Activated CD8-positive, alpha-beta memory T cell treated with anti-CD3 and anti-CD28 coated beads, Interleukin-2, amount 50 U/mL, for 24 hours (primary cell): ENCODE data around the gene TTC4.

ENCODE experiments used
- DNase-seq: peaks from one replicate; pipeline ENCODE4 v3.0.0-alpha.2; 2020; ENCODE audit errors: extremely low read depth

TTC4 gene, protein sequence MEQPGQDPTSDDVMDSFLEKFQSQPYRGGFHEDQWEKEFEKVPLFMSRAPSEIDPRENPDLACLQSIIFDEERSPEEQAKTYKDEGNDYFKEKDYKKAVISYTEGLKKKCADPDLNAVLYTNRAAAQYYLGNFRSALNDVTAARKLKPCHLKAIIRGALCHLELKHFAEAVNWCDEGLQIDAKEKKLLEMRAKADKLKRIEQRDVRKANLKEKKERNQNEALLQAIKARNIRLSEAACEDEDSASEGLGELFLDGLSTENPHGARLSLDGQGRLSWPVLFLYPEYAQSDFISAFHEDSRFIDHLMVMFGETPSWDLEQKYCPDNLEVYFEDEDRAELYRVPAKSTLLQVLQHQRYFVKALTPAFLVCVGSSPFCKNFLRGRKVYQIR

DNA sequence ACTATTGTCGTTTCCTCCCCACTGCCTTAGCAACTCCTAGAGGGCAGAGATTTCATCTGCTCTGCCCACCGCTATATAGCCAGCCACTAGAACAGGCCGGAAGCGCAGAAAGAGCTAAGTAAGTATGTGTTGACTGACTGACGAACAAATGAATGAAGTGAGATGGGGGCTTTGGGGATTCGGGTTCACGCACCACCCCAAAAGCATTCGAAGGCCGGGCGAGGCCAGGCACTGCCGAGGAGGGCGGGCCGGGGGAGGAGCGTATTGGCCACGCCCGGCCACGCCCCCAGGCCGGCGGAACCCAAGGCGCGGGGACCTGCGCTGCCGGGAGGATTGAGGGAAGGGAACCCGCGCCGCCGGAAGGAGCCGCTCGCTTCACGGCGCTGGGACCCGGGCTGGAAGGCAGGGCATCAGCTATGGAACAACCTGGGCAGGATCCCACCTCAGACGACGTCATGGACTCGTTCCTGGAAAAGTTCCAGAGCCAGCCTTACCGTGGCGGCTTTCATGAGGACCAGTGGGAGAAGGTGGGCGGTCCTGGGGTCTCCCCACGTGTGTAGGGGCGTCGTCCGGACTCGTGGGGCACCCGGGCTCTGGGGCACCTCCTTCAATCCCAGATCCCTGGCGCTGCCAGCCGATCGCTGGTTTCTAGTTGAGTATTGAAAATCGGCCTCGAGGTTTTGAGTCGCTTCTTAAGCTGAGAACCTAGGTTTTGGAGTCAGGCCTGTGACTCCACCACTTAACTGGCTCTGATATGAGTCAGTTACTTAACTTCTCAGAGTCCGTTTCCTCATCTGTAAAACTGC is at the start of gene TTC4:
TTC4 (plus strand) TSS at position 369 of the 806 bp plus-strand sequence; CDS start at position 417, 48 bp downstream.
- DNase-seq: peak; percentile 38

DNA sequence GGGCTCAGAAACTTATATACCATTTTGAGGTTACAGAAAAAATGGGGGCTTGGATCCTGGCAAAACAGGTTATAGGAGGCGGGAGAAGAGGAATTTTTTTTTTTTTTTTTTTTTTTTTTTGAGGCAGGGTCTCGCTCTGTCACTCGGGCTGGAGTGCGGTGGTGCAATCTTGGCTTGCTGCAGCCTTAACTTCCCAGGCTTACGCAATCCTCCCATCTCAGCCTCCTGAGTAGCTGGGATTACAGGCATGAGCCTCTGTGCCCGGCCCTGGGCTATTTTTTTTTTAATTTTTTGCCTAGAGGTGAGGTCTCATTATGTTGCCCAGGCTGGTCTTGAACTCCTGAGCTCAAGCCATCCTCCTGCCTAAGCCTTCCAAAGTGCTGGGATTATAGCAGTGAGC is 49.3 kb upstream of the TTC4 start:
- no peak for DNase-seq

DNA sequence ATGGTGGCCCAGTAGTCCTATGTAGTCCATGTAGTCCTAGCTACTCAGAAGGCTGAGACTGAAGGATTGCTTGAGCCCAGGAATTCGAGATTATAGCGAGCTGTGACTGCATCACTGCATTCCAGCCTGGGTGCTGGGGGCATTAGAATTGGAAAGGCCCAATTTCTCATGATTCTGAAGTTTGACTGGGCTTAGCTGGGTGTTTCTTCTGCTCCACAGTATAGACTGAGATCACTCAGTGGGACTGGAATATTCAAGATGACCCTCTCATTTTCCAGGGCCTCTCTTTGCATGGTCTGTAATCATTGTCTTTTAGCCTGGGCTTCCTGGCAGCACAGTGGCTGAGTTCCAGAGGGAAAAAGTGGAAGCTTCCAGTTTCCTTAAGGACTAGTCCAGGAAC is 47.9 kb upstream of the TTC4 start:
- no peak for DNase-seq

DNA sequence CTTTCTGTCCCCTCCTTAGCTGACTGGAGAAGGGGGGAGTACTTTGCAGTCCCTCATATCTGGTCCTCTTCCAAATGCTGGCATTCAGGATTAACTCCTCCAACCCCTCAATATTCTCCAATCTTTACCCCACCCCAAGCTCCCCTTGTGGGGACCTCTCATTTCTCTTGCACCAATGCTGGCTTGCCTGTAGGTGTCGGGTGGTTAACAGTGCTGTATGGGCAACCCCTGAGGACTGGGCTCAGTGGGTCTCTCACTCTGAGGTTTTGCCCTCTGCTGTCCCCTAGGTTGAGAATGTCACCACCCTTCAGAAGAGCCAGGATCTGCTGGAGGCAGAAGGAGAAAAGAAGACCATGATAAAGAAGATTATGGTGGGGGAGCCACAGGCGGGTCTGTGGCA is 47.1 kb upstream of the TTC4 start:
- no peak for DNase-seq

DNA sequence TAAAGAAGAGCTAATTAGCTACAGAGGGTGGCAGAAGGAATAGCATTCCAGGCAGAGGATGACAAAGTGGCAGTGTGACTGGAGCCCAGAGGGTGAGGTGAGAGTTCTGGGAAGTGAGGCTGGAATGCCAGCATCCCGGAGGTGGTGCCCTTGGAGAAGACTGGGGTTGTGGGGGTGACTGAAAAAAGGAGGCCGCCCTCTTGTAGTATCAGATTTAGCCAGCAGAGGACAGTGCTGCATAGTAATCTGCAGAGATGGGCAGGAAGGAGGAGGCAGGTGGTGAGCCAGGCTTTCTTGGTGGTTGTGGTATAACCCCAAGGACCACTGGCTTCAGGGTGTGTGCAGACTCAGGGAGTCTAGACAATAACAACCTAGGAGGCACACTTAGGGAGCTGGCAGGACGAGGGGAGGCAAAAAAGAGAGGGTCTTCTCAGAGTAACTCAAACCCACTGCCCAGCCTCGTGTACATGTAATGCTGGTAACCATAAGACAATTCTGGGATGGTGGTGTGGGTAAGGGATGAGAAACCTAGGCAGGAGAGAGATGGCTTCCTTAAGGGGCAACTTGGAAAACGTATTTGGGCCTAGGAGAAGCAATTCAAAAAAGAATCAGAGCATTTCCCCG is 43.6 kb upstream of the TTC4 start:
- peak; percentile 49 for DNase-seq

DNA sequence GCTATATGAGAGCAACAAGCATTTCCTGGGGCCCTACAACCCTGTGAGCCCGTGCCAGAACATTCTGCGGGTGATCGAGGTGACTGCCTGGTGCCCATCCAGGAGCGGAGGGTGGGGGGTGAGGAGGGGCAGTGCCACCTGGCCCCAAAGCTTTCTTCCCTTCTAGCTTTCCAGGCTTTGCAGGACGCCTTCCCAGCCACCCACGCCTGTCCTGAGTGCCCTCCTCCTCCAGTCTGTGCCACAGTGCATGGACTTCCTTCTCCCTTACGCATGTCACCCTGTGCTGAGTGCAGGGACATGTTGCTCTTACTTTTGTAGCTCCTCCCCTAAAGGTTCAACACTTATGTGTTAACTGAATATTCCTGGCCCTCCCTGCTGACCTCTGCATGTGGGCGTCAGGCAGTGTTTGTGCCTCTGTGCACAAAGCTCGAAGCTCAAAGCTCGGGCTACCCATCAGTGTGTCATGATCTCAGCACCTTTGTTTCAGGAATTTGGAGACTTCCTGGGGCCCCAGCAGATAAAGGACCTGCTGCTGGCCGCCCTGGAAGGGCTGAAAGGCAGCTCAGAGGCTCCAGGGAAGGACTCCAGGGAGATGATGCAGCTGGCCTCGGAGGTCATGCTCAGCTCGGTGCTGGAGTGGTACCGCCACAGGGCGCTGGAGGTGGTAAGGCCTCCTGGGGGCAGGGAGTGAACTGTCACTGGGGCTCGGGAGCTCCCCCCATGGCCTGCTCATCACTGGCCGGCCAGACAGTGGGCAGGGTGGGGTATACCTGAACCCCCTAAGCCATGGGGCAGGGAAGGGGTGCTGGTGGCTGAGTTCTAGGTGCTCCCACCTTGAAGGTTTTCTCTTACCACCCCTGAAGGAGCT is 36.7 kb upstream of the TTC4 start:
- no peak for DNase-seq

DNA sequence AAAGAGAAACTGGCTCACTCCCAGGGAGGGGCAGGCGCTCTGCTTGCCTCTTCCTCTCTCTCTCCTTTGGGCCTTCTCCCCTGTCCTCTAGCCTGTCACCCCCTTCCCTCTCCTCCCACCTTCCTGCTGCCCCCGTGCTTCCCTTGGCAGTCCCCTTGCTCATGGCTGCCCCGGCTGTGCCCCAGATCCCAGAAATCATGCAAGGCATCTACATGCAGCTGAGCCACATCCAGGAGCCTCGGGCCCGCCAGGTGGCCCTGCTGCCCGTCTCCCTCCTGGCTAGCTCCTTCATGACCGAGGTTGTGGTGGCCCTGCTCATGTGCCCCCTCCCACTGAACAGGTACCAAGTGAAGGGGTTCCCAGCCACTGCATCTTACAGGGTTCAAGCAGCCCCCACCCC is 36.0 kb upstream of the TTC4 start:
- DNase-seq: no peak

DNA sequence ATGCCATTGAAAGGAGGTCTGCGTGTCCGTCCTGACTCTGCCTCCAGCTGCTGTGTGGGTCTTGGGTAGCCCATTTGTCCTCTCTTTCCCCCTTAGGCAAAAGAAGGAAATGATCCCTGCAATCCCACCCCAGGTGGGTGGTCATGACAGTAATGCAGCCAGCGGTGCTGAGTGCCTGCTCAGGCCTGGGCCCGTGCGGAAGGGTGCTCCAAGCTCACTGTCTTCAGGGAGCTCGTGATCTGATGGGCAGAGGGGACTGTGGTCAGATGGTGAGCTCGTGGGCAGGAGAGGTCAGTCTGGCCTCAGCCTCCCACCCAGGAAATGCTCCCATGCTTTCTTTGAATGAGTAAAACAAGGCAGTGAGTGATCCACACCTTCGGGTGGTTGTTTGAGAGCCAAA is 35.3 kb upstream of the TTC4 start:
- no peak for DNase-seq

DNA sequence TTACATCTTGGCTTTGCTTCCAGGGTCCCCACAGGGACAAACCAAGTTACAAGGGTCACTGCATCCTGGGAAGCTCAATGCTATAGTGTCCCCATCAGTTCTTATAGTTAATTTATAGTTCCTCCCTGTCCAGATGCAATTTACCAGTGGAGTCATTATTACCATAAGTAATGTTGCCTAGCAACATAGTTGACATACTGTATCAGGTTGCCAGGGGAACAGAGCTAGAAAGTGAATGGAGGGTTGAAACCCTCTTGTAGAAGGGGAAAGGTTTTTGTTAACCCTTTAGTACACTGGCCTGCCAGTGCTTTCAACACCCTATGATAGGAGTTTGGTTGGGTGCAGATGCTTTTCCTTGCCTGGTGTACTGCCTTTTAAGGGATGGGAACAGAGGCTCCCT is 34.3 kb upstream of the TTC4 start:
- DNase-seq: no peak

DNA sequence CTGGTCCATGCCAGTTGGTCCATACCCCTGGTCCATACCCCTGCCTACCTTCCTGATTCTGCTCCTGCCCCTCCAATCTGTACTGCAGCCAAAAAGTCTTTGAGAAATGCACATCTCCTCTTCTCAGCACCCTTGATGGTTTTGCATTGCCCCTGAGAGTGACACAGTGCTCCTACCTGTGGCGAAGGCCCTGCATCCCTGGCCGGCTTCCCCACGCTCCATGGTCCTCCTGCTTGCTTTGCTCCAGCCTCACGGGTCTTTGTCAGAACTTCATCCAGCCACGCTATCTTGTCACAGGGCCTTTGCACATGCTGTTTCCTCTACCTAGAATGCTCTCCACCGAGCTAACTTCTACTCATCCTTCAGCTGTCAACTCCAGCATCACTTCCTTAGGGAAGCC is 32.2 kb upstream of the TTC4 start:
- DNase-seq: no peak

DNA sequence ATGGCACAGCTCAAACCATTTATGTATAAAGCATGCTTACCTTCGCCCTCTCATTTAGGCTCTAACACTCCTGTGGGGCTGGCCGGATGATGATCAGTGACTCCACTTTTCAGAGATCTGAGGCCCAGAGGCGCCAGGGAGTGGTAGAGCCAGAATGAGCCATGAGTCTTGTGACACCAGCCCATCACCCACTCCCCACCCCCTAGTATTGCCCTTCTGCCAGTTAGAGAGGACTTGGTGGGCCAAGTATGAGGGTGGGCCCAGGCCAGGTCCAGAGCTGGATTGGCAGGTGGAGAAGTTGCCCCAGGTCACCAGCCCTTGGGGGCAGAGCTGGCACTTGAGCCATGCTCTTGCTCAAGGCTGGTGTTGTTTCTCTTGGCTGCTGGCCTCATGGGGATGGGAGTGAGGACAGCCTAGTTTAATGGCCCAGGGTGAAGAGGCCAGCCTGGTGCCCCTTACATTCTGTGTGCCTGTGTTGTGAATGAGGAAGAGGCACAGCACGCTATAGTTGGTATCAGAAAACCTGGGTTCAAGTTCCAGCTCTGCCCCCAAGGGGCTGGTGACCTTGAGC is 30.2 kb upstream of the TTC4 start:
- DNase-seq: no peak

DNA sequence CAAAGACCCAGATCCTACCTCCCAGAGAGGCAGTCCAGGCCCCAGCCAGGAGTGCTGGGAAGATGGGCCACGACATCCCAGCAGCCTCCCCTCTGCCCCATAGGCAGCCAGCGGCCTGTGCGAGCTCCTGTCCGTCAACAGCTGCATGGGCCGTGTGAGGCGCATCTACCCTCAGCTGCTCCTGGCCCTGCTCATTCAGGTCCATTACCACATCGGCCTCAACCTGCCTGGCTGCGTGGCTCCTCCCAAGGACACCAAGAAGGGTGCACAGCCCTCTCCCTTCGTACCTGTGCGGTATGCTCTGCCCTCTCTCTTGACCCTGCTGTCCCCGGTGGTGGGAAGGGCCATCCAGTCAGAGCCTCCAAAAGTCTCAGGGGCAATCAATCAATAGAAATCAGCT is 29.5 kb upstream of the TTC4 start:
- no peak for DNase-seq

DNA sequence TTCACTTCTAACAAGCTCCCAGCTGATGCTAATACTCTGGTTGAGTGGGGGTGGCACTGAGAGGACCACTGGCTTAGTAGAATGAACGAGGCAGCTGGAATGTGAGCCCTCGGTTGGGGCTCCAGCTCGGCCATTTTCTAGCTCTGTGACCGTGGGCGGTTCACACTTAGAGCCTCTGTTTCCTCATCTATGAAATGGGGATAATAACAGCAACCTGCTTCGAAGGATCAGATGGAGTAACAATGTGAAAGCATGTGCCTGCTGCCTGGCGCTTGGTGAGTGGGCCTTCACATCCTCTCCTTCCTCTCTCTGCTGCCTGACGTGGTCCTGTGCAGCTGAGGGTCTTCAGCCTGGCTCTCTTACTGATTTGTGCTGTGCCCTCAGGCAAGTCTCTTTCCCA is 20.9 kb upstream of the TTC4 start:
- no peak for DNase-seq

DNA sequence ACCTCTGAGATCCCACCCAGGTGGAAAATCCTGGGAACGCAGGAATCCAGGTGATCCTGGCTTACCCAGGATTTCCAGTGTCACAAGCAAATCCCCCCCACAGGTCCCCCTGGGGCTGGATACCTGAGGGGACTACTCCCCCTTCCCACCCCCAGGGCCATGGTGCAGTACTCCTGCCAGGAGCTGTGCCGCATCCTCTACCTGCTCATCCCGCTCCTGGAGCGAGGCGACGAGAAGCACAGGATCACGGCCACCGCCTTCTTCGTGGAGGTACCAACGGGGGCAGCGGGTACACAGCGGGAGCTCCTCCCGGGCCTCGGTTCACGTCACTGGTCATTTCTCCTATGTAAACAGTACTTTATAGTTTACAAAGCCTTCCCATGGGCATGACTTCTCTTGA is 20.4 kb upstream of the TTC4 start:
- no peak for DNase-seq

DNA sequence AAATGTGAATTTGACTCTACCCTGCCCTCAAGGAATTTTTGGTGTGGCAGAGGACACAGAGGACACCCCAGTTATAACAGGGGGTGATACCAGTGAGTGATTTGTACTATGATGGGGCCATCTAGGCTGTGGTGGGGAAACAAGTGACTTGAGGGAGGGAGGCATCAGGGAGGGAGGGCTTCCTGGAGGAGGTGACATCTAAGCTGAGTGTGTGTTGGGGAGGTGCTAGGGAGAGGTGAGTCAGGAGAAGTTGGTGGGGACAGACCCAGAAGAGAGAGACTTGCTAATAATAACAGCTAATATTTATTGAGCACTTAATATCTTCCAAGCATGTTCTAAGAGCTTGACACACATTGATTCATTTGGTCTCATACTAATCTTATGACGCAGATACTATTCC is 19.9 kb upstream of the TTC4 start:
- DNase-seq: no peak

DNA sequence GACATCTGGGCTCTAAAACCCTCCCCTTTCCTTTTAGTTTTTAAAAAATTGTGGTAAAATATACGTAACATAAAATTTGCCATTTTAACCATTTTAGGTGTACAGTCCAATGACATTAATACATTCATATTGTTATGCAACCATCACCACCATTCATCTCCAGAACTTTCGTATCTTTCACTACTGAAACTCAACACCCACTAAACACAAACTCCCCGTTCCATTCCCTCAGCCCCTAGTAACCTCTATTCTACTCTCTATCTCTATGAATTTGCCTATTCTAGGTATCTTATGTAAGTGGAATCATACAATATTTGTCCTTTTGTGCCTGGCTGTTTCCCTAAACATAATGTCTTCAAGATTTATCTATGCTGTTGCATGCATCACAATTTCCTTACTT is 19.4 kb upstream of the TTC4 start:
- DNase-seq: no peak

DNA sequence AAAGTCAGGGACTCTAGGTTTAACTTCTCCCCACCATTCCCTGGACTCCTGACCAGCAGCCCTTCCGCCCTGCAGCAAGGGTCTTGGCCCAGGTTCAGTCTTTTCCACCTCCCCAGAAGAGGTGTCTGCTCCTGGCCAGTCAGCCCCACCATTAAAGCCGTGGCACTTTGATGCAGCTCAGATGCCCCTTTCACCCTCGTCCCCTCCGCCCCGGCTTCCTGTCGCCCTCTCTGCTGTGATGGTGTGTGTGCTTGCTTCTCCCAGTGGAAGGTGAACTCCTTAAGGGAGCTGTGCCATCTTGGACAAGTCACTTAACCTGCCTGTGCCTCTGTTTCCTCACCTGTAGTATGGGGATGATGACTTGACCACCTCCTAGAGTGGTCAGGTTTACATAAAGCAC is 17.8 kb upstream of the TTC4 start:
- no peak for DNase-seq

DNA sequence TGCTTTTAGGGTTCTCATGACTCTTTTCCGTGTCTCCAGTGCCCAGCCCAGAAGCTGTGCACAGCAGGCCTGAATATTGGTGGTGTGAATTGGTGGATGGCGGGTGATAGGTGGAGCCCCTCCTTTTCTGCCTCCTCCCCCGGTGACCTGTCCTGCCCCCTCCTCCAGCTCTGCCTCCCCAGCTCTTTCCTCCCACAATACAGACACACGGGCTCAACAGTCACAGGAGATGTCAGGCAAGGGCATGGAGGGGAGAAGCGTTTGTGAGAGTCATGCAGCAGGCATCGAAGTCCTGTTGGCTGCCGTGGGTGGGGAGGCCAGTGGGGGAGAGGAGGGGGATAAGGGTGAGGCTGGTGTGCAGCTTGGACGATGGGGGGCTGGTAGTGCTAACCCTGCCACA is 17.3 kb upstream of the TTC4 start:
- DNase-seq: no peak

DNA sequence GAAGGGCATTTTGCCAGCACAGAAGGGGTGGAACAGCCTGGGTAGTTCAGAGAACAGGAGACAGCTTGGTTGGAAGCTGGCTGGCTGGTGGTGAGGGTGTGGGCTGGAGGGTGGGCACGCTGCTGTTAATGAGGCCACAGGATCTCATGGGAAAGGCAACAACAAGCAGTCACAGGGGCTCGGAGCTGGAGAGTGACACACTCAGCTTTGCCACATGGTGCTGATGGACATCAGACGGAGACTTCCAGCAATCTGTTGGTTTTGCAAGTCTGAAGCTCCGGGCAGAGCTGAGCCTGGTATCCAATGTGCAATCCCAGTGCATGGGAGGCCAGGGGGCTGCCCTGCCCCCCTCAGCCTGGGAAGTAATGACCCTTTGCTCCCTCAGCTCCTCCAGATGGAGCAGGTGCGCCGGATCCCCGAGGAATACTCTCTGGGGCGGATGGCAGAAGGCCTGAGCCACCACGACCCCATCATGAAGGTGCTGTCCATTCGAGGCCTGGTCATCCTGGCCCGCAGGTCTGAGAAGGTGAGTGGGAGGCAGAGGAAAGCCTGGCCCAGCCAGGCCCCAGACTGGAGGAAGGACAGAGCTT is 15.6 kb upstream of the TTC4 start:
- DNase-seq: no peak

DNA sequence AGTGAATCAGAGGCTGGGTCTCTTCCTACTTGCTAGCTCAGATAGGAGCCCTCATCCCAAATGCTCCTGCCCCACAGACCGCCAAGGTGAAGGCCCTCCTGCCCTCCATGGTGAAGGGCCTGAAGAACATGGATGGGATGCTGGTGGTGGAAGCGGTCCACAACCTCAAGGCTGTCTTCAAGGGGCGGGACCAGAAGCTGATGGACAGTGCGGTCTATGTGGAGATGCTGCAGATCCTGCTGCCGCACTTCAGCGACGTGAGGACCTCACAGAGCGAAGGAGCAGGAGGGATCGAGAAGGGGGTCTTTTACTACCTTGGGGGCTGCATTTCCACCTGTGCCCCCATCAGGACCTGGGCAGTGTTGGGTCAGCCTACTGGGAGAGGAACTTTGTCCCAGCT is 14.6 kb upstream of the TTC4 start:
- no peak for DNase-seq

DNA sequence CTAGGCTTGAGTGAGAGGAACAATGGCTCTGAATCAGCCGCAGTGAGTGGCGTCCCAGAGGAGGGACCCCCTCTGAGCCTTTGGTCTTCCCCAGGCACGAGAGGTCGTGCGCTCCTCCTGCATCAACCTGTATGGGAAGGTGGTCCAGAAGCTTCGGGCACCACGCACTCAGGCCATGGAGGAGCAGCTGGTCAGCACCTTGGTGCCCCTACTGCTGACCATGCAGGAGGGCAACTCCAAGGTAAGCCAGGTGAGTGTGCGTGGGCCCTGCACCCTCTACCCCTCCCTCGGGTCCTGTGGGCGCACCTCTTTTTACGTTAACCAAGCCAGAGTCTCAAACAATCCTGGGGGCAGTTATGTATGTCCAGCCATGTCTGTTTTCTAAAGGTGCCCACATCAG is 13.7 kb upstream of the TTC4 start:
- no peak for DNase-seq
